ENCODE data around the gene ASCL3. TPM values are rescaled to one million over a fixed set of nuclear protein-coding genes. Genes with fewer than 3 reads are reported as not detected.
"Not testable (repeated sequence)": the region's sequence is repeated elsewhere in the genome, so short reads cannot be mapped to it uniquely, and the experiment has no call there.

ASCL3 gene
- total RNA-seq, 1 experiment from 2014 or later: not detected

DNA sequence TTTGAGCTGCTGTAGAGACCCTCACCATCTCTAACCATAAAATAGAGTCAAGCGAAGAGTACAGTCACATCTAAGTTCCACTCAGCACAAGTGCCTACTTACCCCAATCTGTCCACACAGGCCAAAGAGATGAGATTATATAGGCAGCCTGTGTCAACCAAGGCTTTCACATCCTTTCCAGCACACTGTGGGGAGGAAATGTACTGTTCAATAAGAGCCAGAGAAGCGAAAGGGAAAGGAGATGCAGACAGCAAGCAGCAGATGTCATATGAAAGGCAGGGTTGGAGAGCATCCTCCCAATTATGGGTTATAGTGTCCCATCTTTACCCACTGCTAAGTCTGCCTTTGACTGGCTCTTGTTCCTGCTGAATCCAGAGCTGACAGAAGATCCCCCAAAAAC lies 44.6 kb upstream of the ASCL3 start:
- BruUV-seq (replicated peaks): no TSS peak
- H3K27me3 Mint-ChIP-seq (ENCODE audit: insufficient read depth, unreplicated experiment): no peaks in the 10 kb centered on the region
- TF ChIP-seq, protein P1, sequence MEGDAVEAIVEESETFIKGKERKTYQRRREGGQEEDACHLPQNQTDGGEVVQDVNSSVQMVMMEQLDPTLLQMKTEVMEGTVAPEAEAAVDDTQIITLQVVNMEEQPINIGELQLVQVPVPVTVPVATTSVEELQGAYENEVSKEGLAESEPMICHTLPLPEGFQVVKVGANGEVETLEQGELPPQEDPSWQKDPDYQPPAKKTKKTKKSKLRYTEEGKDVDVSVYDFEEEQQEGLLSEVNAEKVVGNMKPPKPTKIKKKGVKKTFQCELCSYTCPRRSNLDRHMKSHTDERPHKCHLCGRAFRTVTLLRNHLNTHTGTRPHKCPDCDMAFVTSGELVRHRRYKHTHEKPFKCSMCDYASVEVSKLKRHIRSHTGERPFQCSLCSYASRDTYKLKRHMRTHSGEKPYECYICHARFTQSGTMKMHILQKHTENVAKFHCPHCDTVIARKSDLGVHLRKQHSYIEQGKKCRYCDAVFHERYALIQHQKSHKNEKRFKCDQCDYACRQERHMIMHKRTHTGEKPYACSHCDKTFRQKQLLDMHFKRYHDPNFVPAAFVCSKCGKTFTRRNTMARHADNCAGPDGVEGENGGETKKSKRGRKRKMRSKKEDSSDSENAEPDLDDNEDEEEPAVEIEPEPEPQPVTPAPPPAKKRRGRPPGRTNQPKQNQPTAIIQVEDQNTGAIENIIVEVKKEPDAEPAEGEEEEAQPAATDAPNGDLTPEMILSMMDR (IDR thresholded peaks at IDR 0.05; ENCODE audit: insufficient read depth in 1 of 2, low read depth in 1 of 2, low read length in 1 of 2, severe bottlenecking in 1 of 2, unreplicated experiment in 1 of 2): no peak

DNA sequence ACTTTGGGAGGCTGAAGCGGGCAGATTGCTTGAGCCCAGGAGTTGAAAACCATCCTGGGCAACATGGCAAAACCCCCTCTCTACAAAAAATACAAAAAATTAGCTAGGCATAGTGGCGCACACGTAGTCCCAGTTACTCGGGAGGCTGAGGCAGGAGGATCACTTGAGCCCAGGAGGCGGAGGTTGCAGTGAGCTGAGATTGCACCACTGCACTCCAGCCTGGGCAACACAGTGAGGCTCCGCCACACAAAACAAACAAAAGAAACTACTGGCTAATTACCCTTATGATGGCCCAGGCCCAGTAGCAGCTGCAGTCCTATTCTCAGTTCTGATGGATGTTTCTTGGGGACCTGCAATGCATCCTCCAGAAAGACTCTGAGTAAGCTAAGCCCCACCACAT lies 44.0 kb upstream of the ASCL3 start:
- H3K4me1 Mint-ChIP-seq (ENCODE audit: low read depth, unreplicated experiment); DNase-seq; H3K27ac Mint-ChIP-seq (ENCODE audit: unreplicated experiment); H3K9me3 Mint-ChIP-seq (ENCODE audit: unreplicated experiment); POLR2A ChIA-PET; H3K27me3 Mint-ChIP-seq (ENCODE audit: insufficient read depth, unreplicated experiment); H3K27me3 ChIP-seq (replicated peaks; ENCODE audit: control insufficient read depth, insufficient read depth, low read length); H3K9me3 ChIP-seq; H3K4me1 ChIP-seq; H3K4me3 ChIP-seq (ENCODE audit: low read depth, low read length); BruUV-seq (replicated peaks); H3K36me3 ChIP-seq (ENCODE audit: control insufficient read depth, insufficient read depth, low read length); CTCF ChIA-PET; intact Hi-C loops (cut with micrococcal nuclease; ENCODE audit: unreplicated experiment); H3K4me3 Mint-ChIP-seq (ENCODE audit: unreplicated experiment); H3K36me3 Mint-ChIP-seq (ENCODE audit: insufficient read depth, unreplicated experiment): not testable (repeated sequence)

More for the DNA sequence above, 44.6 kb upstream of the ASCL3 start:
- Mint-ChIP-seq H3K36me3 (ENCODE audit: insufficient read depth, unreplicated experiment) (no peaks in the 10 kb centered on the region), H3K27ac (ENCODE audit: unreplicated experiment) (no peak overlapping the region), H3K9me3 (ENCODE audit: unreplicated experiment) (no peaks in the 10 kb centered on the region), H3K4me3 (ENCODE audit: unreplicated experiment) (no peak overlapping the region), H3K4me1 (ENCODE audit: low read depth, unreplicated experiment) (no peaks in the 10 kb centered on the region)
- no peak for DNase-seq
- no peaks in the 10 kb centered on the region for H3K4me1 ChIP-seq
- H3K27me3 ChIP-seq (replicated peaks; ENCODE audit: control insufficient read depth, insufficient read depth, low read length): no peaks in the 10 kb centered on the region
- no peaks in the 10 kb centered on the region for H3K36me3 ChIP-seq (ENCODE audit: control insufficient read depth, insufficient read depth, low read length)
- intact Hi-C loops (cut with micrococcal nuclease; ENCODE audit: unreplicated experiment): no loop called here
- no peaks in the 10 kb centered on the region for H3K9me3 ChIP-seq
- POLR2A ChIA-PET: no interaction called here
- CTCF ChIA-PET: interaction anchor here (0.6 kb wide), 1 partner anchor 11 kb away, joined by 5 read pairs; no protein-coding TSS in a partner anchor
- no peak overlapping the region for H3K4me3 ChIP-seq (ENCODE audit: low read depth, low read length)

DNA sequence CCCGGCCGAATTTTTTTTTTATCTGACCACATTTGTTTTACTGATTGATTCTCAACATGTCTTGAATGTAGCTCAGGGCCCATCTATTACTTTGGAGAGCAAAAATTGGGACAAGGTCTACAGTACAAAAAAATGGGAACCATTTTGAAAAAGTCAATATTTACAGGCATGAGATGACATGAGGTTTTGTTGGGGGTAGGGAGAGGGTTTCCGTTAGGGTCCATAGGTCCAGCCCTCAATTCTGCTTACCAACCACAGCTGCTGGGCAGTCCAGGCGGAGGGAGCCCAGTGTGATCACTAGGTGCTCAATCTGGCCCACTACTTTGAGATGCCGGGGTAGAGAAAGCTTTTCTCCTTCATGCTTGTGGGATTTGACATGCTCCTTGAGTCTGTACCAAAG lies 42.6 kb upstream of the ASCL3 start:
- no peaks in the 10 kb centered on the region for H3K4me1 Mint-ChIP-seq (ENCODE audit: low read depth, unreplicated experiment)
- BruUV-seq (replicated peaks): no TSS peak
- Histone ChIP-seq H3K4me1 (no peaks in the 10 kb centered on the region), H3K36me3 (ENCODE audit: control insufficient read depth, insufficient read depth, low read length) (no peaks in the 10 kb centered on the region), H3K27me3 (replicated peaks; ENCODE audit: control insufficient read depth, insufficient read depth, low read length) (no peaks in the 10 kb centered on the region), H3K9me3 (no peaks in the 10 kb centered on the region), H3K4me3 (ENCODE audit: low read depth, low read length) (no peak overlapping the region)
- POLR2A ChIA-PET: no interaction called here
- intact Hi-C loops (cut with micrococcal nuclease; ENCODE audit: unreplicated experiment): no loop called here
- no peak overlapping the region for H3K27ac Mint-ChIP-seq (ENCODE audit: unreplicated experiment)
- H3K4me3 Mint-ChIP-seq (ENCODE audit: unreplicated experiment): no peak overlapping the region
- CTCF ChIA-PET: no interaction called here
- no peak for DNase-seq
- no peaks in the 10 kb centered on the region for H3K9me3 Mint-ChIP-seq (ENCODE audit: unreplicated experiment)
- TF ChIP-seq, protein P1 (IDR thresholded peaks at IDR 0.05; ENCODE audit: insufficient read depth in 1 of 2, low read depth in 1 of 2, low read length in 1 of 2, severe bottlenecking in 1 of 2, unreplicated experiment in 1 of 2): no peak
- no peaks in the 10 kb centered on the region for H3K27me3 Mint-ChIP-seq (ENCODE audit: insufficient read depth, unreplicated experiment)
- H3K36me3 Mint-ChIP-seq (ENCODE audit: insufficient read depth, unreplicated experiment): no peaks in the 10 kb centered on the region

DNA sequence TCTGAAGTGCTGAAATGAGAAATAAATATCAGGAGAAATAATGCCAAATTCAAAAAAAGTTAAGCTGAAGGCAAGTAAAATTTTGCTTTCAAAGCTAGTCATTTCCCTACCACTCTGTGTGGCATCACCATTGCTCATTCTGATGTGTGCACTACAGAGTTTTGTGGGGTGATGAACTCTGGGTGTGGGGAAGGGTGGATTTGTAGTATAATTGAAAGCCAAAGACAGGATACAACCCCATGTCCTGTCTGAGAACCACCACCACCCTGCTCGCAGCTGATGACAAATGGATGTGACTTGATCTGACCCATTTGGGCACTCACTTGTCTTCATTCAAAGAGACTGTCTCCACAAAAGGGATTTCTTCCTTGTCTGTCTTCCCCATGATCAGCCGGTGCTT lies 40.7 kb upstream of the ASCL3 start:
- TF ChIP-seq, protein P1 (IDR thresholded peaks at IDR 0.05; ENCODE audit: insufficient read depth in 1 of 2, low read depth in 1 of 2, low read length in 1 of 2, severe bottlenecking in 1 of 2, unreplicated experiment in 1 of 2): no peak
- no peak overlapping the region for H3K4me3 ChIP-seq (ENCODE audit: low read depth, low read length)
- H3K27me3 ChIP-seq (replicated peaks; ENCODE audit: control insufficient read depth, insufficient read depth, low read length): no peaks in the 10 kb centered on the region
- Mint-ChIP-seq H3K4me1 (ENCODE audit: low read depth, unreplicated experiment) (no peaks in the 10 kb centered on the region), H3K4me3 (ENCODE audit: unreplicated experiment) (no peak overlapping the region), H3K9me3 (ENCODE audit: unreplicated experiment) (no peaks in the 10 kb centered on the region), H3K27ac (ENCODE audit: unreplicated experiment) (no peak overlapping the region), H3K27me3 (ENCODE audit: insufficient read depth, unreplicated experiment) (no peaks in the 10 kb centered on the region), H3K36me3 (ENCODE audit: insufficient read depth, unreplicated experiment) (no peaks in the 10 kb centered on the region)
- no TSS peak for BruUV-seq (replicated peaks)
- DNase-seq: no peak
- H3K4me1 ChIP-seq: no peaks in the 10 kb centered on the region
- POLR2A ChIA-PET: no interaction called here
- CTCF ChIA-PET: no interaction called here
- H3K36me3 ChIP-seq (ENCODE audit: control insufficient read depth, insufficient read depth, low read length): no peaks in the 10 kb centered on the region
- intact Hi-C loops (cut with micrococcal nuclease; ENCODE audit: unreplicated experiment): no loop called here
- H3K9me3 ChIP-seq: no peaks in the 10 kb centered on the region
